Embryonic facial prominence (tissue), 1 donor: ENCODE measurements around the gene CADM3.

ENCODE experiments used
- DNase-seq: peaks from one replicate; pipeline ENCODE4 v3.0.0-alpha.2; 2016; ENCODE audit errors: extremely low spot score

CADM3 gene

DNA sequence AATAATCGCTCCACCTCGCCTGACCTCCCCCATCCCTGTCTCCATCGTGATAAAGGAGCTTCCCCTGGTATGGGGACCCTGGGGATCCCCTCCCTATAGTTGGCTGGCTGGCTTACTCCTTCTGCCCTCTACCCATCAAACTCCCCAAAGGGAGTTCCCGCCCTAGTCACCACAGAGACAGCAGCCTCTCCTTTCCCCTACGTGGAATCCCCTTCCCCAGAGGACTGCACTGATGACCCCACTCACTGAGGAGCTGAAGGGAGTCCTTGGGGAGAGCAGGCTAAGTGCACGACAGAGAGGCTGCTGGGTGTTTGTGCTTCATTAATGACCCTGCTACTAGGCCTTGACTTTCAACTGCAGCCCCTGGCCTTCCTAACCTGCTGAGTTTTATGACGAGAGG is 1.9 kb downstream of the CADM3 start:
- no peak for DNase-seq

DNA sequence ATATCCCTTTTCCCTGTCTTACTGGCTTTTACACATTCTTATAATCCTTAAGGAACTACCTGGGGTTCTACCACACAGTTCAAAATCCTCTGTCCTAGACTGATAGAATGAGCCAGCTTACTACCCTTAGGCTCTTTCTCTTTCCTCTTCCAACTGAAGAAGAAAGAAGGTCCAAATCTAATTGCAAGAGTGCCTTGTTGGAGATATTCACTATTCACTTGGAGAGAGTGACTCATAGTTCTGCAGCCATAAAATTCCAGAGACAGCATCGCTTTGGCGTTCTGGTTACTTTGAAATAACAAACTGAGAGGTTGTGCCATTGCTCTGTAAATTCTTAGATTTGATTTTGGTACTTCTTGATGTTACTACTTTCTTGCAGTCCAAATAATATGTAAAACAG is 4.2 kb downstream of the CADM3 start:
- DNase-seq, result no peak

GRCh38 chr1:159177272-159177907 is 6.0 kb downstream of the CADM3 start:
- DNase-seq, result peak; percentile 81

DNA sequence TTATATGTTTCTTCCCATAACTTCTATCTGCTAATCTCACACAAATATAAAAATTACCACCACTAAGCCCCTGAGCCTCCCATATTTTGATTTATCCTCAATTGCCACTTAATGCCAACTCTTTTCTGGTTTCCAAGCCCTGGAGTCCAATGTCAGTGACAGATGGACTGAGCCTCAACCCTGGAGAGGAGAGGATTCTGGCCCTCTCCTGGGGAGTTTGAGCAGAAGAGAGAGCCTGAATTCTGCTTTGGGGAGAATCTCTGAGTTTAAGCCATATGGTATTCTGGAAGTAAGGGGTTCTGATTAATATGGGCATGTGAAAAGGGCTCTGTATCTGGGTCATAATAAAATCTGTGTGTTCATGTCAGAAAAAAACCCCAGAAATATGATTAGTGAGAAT is 8.5 kb downstream of the CADM3 start:
- DNase-seq, result no peak

DNA sequence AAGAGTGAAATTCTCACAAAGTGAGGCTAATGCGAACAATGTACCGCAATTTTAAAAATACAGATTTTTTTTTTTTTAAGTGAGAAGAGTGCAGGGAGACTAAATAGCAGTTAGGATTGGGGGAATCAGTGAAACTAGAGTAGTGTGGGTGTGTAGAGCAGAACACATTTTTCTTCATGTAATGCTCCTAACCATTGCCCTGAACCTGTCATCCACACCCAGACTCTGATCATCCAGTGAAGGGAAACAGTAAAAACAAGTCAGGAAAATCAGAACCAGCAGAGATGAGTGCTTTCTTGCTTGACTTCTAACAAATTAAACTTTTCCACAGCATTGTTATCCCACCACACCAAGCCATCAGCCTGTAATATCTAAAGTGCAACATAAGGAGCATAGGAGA is 9.1 kb downstream of the CADM3 start:
- no peak for DNase-seq

DNA sequence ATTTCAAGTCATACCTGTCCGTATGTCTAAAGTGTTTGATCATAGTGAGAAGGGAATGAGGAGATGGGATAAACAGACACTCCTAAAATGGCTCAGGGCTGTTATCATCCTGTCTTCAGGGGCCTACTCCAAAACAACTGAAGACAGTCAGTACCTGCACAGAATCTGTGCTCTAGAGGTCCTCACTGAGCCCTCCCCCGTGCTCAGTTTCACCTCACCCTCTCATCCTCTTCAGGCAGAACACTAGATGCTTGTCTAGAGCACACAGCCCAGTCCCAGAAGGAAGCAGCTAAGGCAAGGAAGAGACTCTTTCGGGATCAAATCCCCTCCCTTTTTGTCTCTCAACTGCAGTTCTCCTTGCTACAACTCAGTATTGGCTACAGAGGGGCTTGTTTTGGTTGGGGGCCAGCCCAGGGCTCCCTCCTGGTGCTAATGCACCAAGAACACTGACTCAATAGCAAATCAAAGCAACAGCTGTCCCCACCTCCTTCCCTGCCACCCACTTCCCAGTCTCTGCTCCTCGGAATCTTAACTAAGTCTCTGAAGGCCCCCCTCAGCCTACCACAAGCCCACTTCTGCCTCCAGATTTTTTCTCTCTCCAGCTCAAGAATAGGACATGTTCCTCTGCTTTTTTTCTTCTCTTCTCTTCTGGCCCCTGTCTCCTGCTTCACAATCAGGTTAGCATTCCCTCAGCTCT is 10.1 kb downstream of the CADM3 start:
- DNase-seq, result no peak

DNA sequence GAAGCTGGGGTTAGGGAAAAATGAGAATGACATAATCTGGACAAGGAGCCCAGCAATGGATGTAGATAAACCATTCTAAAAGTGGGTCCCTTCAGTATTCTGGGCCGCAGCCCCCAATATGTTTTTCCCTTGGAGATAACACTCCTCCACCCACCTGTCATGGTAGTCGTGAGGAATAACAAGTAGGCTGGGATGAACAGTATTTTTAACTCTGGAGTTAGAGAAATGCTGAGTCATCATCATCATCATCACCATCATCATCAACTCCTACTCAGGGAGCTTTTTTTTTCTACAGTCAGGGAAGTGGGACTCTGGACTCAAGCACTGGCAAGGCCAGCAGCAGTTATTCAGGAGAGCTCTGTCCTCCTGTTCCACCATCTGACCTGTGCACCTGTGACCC is 12.8 kb downstream of the CADM3 start:
- DNase-seq, result no peak

DNA sequence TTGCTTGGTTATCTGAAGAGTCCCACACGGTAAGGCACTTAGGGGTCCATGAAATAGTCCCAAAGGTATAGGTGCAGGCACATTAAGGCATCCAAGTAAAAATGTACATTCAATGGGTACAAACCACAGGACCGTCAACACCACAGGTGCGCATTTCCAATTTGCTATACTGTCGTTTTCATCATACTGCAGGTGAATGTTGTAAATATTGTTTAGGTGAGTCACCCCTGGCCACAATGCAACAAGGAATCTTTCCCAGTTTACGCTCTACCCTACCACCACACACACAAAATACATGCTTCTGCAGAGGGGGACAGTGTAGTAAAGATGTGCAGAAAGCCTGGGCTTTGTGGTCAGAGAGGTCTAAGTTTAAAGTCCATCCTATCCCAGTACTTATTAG is 13.7 kb downstream of the CADM3 start:
- no peak for DNase-seq

GRCh38 chr1:159187033-159187432 is 15.6 kb downstream of the CADM3 start:
- DNase-seq, result no peak

DNA sequence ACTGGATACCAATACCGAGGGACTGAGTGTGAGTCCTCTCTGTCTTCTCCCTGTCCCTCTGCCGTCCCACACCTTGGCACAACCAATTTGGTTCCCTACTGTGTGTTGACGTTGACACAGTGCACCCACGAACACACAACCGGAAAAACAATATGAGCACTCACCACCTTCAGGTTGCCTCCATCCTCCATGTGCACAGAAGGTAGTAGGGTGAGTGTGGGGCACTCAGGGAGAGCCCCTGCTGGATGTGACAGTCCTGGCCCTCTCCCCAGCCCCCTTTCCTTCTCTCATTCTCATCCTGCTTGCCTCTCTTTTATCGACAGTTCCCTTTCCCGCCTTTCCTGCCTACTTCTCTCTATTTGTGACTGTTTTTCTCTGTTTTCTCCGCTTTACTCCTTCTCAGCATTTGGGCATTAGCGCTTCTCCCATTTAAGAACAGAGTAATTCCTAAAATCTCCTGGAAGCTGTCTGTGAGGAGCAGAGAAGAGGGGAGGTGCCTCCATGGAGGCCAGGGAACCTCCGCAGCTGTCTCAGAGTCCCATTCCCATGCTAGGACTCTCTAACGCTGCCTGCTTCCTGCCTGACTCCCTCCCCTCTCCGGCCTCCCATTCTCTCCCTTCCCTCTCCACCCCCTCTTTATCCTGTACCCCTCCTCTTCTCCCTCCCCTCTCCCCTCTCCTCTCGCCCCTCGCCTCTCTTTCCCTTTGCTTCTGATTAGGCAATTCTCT is 16.4 kb downstream of the CADM3 start:
- DNase-seq, result no peak

GRCh38 chr1:159188375-159188788 is 17.0 kb downstream of the CADM3 start:
- DNase-seq, result peak; percentile 30

- DNase-seq, result no peak
Observed at GRCh38 chr1:159190441-159190840, 19.0 kb downstream of the CADM3 start.

DNA sequence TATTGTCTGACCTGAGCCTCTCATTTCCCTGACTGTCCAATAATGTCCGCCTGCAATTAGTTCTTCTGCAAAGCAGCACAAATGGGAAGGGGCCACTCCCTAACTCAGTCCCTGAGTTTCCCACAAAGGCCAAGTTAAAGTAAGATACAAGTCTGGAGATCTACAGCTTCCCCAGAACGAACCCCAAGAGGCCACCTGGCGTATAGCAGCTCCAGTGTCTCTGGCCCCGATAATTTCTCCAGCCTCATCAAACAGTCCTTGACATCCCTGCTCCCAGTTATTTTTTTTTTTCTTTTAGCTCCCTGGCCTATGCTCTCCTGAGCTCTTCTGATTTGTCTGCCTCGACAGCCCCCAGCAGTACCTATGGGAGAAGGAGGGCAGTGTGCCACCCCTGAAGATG is 25.1 kb downstream of the CADM3 start:
- DNase-seq, result no peak

DNA sequence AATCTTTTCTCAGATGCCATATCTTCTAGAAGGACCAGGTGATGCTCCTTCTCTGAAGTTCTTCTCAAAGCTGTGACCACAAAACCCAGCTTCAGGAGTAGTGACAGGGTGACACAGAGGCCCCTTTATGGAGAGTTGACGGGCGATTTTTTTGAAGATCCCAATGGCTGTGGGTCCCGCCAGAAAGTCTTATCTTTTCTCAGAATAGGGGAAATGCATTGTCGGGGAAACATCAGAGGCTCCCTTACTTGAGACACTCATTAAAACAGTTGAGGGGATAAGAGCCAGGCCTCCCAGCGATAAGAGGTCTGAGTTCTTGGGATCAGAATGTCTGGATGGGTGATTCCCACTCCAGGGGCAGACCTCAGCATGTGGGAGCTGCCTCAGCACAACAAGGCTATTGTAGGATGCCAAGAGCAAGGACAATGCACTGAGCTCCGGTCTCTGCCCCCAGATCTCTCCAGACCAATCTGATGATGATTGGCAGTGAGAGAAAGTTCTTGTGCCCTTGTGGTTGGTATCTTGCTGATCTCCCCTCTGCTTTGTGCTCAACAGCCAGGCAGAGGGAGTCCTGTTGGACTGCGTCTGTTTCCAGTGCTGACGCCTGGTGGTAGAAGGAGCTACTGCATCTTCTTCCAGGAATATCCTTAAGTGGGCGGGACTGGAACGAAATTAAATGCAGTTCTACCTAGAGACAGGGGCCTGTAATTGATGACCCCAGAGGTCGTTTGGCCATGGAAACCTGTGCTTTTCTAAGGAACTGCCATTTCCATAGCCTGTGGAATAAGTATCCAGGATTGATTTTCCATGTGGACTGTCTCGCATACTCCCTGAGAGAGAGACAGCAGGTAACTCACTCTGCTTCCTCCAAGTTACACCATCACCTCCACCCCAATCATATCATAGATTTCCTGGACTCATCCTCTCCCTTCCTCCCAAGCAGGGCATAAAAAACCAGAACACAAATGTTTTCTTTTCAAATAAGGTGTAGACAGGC is 26.4 kb downstream of the CADM3 start:
- DNase-seq, result no peak

- DNase-seq, result no peak
Observed at GRCh38 chr1:159199901-159200300, 28.5 kb downstream of the CADM3 start.

GRCh38 chr1:159200769-159201168 is 29.4 kb downstream of the CADM3 start:
- peak; percentile 40 for DNase-seq

DNA sequence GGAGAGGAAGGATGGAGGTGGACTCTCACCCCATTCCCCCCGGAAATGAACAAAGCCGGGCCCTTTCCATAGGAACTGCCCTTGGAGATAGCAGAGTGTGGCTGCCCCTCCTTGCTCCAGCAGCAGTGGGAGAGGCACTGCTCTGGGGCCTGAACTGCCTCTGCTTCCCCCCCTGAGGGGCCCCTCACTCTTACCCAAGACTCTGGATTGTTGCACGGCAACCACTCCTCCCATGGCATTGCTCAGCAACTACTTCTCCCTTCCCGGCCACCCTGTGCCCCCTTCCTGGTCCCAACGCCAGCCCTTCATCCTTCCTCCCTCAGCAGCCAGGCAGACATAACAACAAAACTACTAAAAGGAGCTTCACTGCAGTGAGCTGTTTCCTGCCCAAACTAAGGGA is 30.2 kb downstream of the CADM3 start:
- no peak for DNase-seq

DNA sequence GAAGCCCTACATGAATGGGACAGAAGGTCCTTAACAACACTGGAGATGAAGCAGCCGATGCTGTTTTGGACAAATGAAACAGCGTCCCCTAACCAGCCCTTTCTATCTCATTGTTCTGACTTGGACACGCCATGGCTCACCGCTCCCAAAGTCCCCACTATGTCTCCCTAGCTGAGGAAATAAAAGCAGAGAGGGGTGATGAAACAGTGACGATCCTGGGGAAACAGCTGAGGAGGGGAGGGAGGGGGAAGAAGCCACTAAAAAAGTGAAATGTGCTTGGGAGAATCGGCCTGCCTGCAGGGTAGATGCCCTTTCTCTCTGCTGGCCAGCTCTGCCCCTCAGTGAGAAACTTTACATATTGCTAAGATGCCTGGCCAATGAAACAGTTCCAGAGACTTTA is 32.2 kb downstream of the CADM3 start:
- DNase-seq, result no peak

DNA sequence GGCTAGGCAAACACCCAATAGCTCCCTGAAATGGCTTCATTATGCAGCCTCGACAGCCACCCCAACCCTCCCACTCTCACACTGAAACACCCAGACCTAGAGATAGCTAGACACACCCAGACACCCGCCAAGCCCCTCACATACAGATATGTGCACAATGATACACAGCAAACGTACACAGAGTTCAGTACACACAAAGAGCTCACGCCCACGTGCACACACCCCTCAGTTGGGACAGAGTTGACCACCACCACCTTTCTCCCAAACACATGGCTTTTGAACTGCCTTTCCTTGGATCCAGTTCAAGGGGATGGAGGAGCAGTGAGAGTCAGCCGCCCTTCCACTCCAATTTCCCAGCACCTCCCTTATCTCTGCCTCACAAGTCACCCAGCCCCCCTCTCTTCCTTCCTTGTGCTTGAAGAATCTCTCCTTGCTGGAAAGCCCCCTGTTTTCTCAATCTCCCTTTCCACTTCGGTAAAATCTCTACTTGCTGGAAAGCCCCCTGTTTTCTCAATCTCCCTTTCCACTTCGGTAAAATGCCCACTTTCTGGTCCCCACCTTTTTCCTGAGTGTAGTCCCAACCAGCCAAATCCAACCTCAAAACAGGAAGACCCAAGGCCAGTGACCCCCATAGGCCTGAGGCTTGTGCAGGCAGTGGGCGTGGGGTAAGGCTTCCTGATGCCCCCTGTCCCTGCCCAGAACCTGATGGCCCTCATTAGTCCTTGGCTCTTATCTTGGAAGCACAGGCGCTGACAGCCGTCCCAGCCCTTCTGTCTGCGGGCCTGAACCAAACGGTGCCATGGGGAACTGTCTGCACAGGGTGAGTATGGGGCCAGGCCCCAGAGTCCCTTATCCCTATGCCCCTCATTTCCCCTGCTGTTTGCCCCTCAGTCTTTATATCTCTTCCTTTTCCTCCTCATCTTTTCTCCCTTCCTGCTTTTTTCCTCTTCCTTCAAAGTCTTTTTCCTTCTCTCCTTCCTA is 33.0 kb downstream of the CADM3 start, which contains the start of gene ACKR1:
Gene ACKR1, plus strand, starts transcription at position 715 of the 981 bp plus-strand sequence. Its CDS starts 85 bp downstream, at position 800.
- DNase-seq, result no peak

DNA sequence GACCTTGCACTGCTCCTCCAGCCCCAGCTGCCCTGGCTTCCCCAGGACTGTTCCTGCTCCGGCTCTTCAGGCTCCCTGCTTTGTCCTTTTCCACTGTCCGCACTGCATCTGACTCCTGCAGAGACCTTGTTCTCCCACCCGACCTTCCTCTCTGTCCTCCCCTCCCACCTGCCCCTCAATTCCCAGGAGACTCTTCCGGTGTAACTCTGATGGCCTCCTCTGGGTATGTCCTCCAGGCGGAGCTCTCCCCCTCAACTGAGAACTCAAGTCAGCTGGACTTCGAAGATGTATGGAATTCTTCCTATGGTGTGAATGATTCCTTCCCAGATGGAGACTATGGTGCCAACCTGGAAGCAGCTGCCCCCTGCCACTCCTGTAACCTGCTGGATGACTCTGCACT is 33.8 kb downstream of the CADM3 start:
- no peak for DNase-seq
